Measurements from ENCODE around the gene ADAMTS4.

The ADAMTS4 gene

DNA sequence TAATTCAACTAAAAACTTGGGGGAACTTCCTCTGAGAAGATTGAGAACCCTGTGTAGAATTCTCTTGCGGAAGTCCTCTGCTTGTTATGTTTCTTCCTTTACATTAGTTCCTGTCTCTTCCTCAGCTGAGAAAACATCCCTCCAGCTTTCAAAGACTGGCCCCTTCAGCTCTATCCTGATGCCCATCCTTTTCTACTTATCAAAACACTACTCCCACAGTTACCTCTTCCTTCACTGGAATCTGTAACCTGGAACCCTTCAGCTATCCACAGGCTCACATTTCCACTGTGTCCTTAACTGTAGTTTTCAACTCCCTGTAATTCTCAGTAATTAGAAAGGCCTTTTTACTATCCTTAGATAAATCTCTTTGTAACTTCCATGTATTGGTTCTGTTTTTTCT, 60.4 kb downstream of the ADAMTS4 start:
- DNase-seq: no peak

DNA sequence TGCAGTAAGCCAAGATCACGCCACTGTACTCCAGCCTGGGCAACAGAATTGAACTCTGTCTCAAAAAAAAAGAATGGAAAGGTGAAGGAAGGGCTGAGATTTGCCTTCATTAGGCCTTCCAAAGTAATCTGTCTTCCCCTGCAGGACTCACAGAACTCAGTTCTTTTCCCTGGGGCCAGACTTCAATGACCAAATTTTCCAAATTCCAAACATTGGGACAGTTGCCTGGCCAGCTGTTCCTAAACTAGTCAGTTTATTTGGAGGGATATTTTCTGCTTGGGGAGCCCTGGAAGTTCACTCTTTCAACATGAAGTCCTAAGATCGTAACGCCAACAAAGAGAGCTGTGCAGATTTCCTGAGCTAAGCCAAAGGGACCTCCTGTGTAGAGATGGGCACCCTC, 61.0 kb downstream of the ADAMTS4 start:
- DNase-seq: no peak
